ENCODE measurements around the gene SRCAP. TPM values are rescaled to one million over a fixed set of nuclear protein-coding genes. Genes with fewer than 3 reads are reported as not detected.
A peak's percentile ranks its signal among the peaks of the same experiment; 100 is the strongest.

The SRCAP gene
- total RNA-seq, 2 experiments from 2014 or later, result 57.2 to 64.7 TPM

DNA sequence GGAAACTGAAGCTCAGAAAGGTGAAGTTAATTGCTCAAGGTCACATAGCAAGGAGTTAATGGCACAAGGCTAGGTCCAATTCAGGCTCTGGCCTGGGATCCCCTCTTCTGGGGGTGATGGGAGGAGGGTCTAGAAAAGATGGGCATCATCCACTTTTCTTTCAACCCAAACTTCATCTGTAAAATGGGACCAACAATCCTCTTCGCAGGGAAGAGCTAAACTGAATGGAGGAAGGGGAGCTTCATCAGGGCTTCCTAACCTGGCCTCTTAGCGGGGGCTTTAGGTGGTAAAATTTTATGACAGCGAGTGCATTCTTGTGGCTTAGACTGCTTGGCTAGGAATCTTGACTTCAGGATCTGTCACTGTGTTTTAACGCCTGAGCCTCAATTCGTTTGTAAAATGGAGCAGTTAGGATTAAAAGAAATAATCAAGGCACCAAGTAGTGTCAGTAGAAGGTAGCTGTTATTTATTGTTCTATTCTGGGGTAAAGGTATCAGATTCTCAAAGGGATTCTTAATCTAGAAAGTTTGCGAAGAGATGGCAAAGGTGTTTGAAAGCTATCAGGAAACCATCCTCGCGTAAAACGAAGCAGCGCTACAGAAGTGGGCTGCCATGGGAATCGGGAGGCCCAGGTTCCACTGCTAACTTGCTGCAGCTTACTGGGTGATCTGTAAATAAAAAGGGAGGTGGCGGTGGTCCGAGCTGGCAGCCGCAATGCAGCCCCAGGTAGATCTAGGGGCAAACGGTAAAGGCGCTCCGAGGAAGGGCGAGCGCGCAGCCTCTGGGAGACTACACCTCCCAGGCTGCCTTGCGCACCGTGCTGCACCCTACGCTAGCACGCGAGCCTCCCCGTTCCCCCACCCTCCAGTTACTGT lies 1.5 kb upstream of the SRCAP start:
- ChIA-PET CTCF (interaction anchor here (0.5 to 5.1 kb wide), 13 partner anchors 9 to 224 kb away, joined by 3 to 38 read pairs (median 4); partner anchors contain the start of genes FBRS, PRR14 and ZNF747), POLR2A (interaction anchor here (0.6 to 3.6 kb wide), 15 partner anchors 13 to 326 kb away, joined by 3 to 36 read pairs (median 4); partner anchors contain the start of genes DCTPP1, FBRS, PRR14 and SEPTIN1)
- H3K4me3 Mint-ChIP-seq, result peak overlapping the region; percentile 91
- H3K27me3 Mint-ChIP-seq, result no peaks in the 10 kb centered on the region
- TF ChIP-seq, protein P1, sequence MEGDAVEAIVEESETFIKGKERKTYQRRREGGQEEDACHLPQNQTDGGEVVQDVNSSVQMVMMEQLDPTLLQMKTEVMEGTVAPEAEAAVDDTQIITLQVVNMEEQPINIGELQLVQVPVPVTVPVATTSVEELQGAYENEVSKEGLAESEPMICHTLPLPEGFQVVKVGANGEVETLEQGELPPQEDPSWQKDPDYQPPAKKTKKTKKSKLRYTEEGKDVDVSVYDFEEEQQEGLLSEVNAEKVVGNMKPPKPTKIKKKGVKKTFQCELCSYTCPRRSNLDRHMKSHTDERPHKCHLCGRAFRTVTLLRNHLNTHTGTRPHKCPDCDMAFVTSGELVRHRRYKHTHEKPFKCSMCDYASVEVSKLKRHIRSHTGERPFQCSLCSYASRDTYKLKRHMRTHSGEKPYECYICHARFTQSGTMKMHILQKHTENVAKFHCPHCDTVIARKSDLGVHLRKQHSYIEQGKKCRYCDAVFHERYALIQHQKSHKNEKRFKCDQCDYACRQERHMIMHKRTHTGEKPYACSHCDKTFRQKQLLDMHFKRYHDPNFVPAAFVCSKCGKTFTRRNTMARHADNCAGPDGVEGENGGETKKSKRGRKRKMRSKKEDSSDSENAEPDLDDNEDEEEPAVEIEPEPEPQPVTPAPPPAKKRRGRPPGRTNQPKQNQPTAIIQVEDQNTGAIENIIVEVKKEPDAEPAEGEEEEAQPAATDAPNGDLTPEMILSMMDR (IDR thresholded peaks at IDR 0.05), result no peak
- H3K27ac Mint-ChIP-seq, result peak overlapping the region; percentile 100
- DNase-seq, result no peak
- intact Hi-C loops (cut with micrococcal nuclease), result loop anchor here (10.0 kb wide), 1 partner anchor 227 kb away; the partner anchor contains the start of gene FBXL19
- peaks cover 39% of the 10 kb centered on the region for H3K4me1 Mint-ChIP-seq (ENCODE audit: low read depth)
- H3K36me3 Mint-ChIP-seq (ENCODE audit: low read depth), result peaks cover 26% of the 10 kb centered on the region
- ATAC-seq, result peak; percentile 85
- H3K9me3 Mint-ChIP-seq, result no peaks in the 10 kb centered on the region

DNA sequence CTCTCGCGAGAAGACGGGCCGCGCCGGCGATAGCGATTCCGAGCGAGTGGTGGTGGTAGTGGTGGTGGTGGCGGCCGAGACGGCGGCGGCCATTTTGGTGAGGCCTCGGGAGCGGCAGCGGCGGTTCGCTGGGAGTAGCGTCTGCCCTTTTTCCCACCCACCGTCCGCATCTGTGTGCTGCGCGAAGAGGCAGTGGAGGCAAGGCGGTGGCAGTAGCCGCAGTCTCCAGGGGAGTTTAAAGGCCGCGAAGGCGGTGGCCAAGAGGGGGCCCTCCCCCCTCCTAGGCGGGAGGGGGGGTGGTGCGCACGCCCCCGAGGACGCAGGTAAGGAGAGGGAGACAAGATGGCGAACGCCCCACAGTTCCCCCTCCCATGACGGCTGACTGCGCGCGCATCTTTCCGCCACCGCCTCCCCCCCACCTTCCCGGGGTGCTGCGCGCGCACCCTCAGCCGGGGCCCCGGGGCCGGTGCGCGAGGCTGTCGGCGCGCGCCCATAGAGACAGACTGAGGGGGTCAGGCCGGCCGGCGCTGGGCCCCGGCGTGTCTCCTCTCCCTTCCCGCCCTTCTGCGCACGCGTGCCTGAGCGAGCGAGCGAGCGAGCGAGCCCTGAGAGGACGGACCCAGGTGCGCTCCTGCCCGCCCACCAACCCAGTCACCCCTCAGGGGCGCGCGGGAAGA lies 694 bp upstream of the SRCAP start:
- Mint-ChIP-seq H3K27ac (peak overlapping the region; percentile 100), H3K9me3 (no peaks in the 10 kb centered on the region), H3K4me1 (ENCODE audit: low read depth) (peaks cover 39% of the 10 kb centered on the region), H3K27me3 (no peaks in the 10 kb centered on the region), H3K36me3 (ENCODE audit: low read depth) (peaks cover 30% of the 10 kb centered on the region), H3K4me3 (peak overlapping the region; percentile 91)
- intact Hi-C loops (cut with micrococcal nuclease), result loop anchor here (10.0 kb wide), 1 partner anchor 227 kb away; the partner anchor contains the start of gene FBXL19
- ATAC-seq, result peak; percentile 78
- peak; percentile 99 for DNase-seq
- TF ChIP-seq, protein P1 (IDR thresholded peaks at IDR 0.05), result no peak
- ChIA-PET CTCF (interaction anchor here (1.3 to 2.5 kb wide), 7 partner anchors 10 to 163 kb away, joined by 3 to 38 read pairs (median 6); partner anchors contain the start of genes FBRS, PRR14 and ZNF747), POLR2A (interaction anchor here (0.6 to 3.6 kb wide), 13 partner anchors 12 to 177 kb away, joined by 3 to 36 read pairs (median 5); partner anchors contain the start of genes FBRS and PRR14)

DNA sequence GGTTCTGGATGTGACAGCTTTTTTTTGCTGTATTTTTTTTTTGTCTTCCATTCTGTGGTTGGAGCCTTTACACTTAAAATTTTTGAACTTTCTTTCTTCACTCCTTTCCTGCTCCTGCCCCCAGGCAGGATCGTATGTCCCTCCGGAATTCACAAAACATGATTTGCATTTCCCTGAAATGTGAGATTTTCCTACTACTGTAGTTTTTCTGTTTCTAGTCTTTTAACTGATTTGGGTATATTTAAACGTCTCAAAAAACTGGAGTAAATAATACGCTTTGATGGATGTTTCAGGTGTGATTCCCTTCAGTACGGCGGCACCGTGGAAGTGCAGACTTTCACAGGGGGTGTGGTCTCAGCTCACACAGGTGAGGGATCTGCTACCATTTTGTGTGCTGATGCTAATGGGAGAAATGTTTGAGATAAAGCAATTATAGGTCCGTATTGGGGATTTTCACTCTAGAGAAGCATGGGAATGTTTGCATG lies 686 bp downstream of the SRCAP start:
- peak overlapping the region; percentile 91 for H3K4me3 Mint-ChIP-seq
- DNase-seq, result no peak
- H3K27me3 Mint-ChIP-seq, result no peaks in the 10 kb centered on the region
- no peak for ATAC-seq
- TF ChIP-seq, protein P1 (IDR thresholded peaks at IDR 0.05), result no peak
- H3K36me3 Mint-ChIP-seq (ENCODE audit: low read depth), result peaks cover 37% of the 10 kb centered on the region
- peak overlapping the region; percentile 93 for H3K27ac Mint-ChIP-seq
- CTCF ChIA-PET, result no interaction called here
- H3K9me3 Mint-ChIP-seq, result no peaks in the 10 kb centered on the region
- POLR2A ChIA-PET, result interaction anchor here (0.7 to 3.6 kb wide), 12 partner anchors 11 to 61 kb away, joined by 3 to 36 read pairs (median 4); partner anchors contain the start of genes FBRS and PRR14
- intact Hi-C loops (cut with micrococcal nuclease), result loop anchor here (10.0 kb wide), 1 partner anchor 225 kb away; the partner anchor contains the start of gene FBXL19
- H3K4me1 Mint-ChIP-seq (ENCODE audit: low read depth), result peaks cover 30% of the 10 kb centered on the region

DNA sequence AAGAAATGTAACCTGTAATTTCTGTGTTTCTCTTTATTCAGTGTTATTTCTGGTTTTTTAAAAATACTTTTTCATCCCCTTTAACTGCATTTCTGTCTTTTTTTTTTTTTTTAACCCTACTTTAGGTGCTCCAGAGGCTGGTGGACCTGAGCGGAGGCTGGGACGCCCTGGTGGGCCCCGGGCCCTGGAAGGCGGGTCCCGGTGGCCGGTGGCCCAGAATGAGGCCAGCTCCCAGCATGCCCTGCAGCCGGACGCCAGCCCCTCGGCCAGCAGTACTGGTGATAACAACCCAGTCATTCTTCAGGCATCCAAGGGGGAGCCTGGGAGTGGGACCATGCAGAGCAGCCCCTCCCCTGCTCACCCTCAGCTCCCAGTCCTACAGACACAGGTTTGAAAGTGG lies 1.5 kb downstream of the SRCAP start:
- ChIA-PET POLR2A (interaction anchor here (0.7 to 1.7 kb wide), 5 partner anchors 18 to 175 kb away, joined by 3 to 5 read pairs (median 4); no protein-coding TSS in a partner anchor), CTCF (no interaction called here)
- Mint-ChIP-seq H3K27ac (no peak overlapping the region), H3K4me3 (peak overlapping the region; percentile 91), H3K27me3 (no peaks in the 10 kb centered on the region), H3K36me3 (ENCODE audit: low read depth) (peaks cover 37% of the 10 kb centered on the region), H3K9me3 (no peaks in the 10 kb centered on the region), H3K4me1 (ENCODE audit: low read depth) (peaks cover 25% of the 10 kb centered on the region)
- ATAC-seq (no peak), DNase-seq (no peak)
- TF ChIP-seq, protein P1 (IDR thresholded peaks at IDR 0.05), result no peak
- intact Hi-C loops (cut with micrococcal nuclease), result no loop called here

Measured in activated CD8-positive, alpha-beta T cell treated with anti-CD3 and anti-CD28 coated beads for 36 hours (primary cell).